HG03103 (cell line): ENCODE data around the gene KIF16B.

Experiments used
- ATAC-seq: cut with Tn5 transposase; IDR thresholded peaks from one replicate; pipeline ENCODE4 v1.9.1; 2021; ENCODE audit warnings: low read depth; ENCODE audit not compliant: unreplicated experiment

The KIF16B gene

GRCh38 chr20:16555754-16556153 is 17.5 kb downstream of the KIF16B start:
- ATAC-seq = no peak

- no peak for ATAC-seq
These were observed 18.3 kb downstream of the KIF16B start for GRCh38 chr20:16554766-16555543.

DNA sequence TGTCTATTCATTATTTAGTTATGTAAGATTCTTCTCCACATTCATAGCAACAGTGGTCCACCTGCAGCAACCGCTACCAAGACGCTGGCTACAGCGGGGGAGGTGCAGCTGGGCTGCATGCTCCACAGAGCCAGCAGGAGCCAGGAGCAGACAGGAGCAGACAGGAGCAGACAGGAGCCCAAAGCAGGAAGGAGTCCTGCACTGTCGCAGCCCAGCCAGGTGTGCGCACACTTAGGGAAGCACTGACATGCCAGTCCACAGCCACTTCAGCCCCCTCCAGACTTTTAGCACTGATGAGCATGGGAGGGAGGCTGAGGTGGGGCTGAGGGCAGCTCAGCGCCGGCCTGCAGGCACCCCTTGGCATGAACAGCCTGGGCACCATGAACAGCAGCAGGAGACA is 19.6 kb downstream of the KIF16B start:
- ATAC-seq = no peak

GRCh38 chr20:16553101-16553500 is 20.1 kb downstream of the KIF16B start:
- ATAC-seq = no peak

GRCh38 chr20:16552015-16552414 is 21.2 kb downstream of the KIF16B start:
- ATAC-seq = no peak

GRCh38 chr20:16551607-16552006 is 21.6 kb downstream of the KIF16B start:
- no peak for ATAC-seq

- no peak for ATAC-seq
These were observed 25.1 kb downstream of the KIF16B start for GRCh38 chr20:16548068-16548672.

DNA sequence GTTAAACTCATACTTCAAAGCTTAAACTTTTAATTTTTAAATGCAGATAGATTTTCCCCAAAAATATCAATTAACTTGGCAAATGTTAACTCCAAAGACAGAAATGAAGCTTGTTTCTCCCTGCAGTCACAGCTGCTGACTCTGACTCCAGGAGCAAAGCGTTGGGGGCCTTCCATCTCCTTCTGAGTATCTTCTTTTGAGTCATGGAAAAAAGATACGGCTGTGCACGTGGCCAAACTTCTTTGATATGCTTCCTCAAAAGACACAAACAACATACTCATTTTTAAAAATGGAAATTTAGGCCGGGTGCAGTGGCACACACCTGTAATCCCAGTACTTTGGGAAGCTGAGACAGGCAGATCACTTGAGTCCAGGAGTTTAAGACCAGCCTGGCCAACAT is 28.3 kb downstream of the KIF16B start:
- no peak for ATAC-seq

DNA sequence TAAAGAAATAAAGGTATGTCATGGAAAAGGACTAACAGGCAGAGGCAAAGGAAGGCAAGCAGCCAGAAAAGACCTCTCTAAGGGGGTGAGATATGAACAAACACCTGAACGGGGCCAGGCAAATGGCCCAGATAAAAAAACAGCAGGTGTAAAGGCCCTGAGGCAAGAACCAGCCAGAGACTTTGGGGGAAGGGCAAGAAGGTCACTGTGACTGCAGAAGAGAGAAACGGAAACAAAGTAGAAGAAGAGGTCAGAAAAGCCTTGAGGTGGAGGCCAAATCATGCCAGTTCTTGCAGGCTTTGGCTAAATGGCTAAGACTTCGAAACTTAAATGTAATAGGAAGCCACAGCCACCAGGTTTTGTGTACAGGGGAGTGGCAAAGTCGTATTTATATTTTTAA is 30.8 kb downstream of the KIF16B start:
- no peak for ATAC-seq

DNA sequence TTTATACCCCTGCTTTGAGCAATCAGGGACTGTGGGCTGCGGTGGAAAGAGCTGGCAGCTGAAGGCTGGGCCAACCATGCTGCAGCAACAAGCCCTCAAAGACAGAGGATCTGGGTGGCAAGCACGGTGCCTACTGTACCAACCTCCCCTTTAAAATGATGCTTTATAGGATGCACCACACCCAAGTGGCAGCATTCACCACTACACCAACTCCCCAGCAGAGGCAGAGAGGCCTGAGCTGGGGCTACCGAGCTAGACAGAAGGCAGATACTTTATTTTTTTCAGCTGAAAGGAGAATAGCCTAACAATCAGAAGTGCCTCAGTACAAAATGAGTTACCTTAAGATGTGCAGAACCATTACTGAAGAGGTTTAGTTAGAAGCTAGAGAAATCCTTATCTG is 31.4 kb downstream of the KIF16B start:
- no peak for ATAC-seq

- ATAC-seq = no peak
These were observed 32.0 kb downstream of the KIF16B start for GRCh38 chr20:16541226-16541625.

GRCh38 chr20:16539280-16540021 is 33.8 kb downstream of the KIF16B start:
- no peak for ATAC-seq

DNA sequence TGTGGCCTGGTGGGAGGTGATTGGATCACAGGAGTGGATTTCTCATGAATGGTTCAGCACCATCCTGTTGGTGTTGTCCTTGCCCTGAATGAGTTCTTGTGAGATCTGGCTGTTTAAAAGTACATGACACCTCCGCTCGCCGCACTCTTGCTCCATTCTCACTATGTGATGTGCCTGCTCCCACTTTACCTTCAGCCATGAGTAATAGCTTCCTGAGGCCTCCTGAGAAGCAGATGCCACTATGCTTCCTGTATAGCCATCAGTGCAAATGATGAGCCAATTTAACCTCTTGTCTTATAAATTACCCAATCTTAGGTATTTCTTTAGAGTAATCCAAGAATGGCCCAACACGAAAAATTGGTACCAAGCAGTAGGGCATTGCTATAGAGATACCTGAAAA is 34.5 kb downstream of the KIF16B start:
- ATAC-seq = no peak

- no peak for ATAC-seq
These were observed 35.3 kb downstream of the KIF16B start for GRCh38 chr20:16537918-16538317.

GRCh38 chr20:16537025-16537665 is 36.1 kb downstream of the KIF16B start:
- no peak for ATAC-seq

DNA sequence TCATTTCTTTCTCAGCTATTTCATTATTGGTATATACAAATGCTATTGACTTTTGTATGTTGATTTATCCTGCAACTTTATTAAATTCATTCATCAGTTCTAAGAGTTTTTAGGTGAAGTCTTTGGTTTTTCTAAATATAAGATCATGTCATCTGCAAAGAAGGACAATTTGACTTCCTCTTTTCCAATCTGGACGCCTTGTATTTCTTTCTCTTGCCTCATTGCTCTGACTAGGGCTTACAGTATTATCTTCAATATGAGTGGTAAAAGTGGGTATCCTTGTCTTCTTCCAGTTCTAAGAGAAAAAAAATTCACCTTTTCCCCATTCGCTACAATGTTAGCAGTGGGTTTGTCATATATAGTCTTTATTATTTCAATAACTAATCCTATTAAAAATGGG is 38.0 kb downstream of the KIF16B start:
- no peak for ATAC-seq

DNA sequence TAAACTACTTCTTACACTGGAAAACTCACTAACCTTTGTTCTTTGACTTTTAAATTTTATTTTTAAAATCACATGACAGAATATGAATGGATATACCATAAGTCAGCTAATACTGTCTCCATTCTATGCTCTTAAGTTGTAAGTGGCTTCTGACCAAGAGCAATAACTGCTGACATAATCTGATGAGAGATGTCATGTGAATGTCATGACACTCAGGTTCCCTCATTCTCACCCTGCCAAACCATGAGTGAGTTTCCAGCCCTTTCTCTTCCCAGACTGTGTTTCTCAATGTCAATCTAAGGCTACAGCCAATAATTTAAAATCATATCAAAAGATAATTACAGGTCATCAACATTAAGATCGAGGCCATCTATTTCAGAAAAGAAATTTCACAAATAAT is 39.7 kb downstream of the KIF16B start:
- ATAC-seq = no peak

- no peak for ATAC-seq
These were observed 41.8 kb downstream of the KIF16B start for GRCh38 chr20:16531485-16531884.

GRCh38 chr20:16530201-16530681 is 43.0 kb downstream of the KIF16B start:
- ATAC-seq = no peak

DNA sequence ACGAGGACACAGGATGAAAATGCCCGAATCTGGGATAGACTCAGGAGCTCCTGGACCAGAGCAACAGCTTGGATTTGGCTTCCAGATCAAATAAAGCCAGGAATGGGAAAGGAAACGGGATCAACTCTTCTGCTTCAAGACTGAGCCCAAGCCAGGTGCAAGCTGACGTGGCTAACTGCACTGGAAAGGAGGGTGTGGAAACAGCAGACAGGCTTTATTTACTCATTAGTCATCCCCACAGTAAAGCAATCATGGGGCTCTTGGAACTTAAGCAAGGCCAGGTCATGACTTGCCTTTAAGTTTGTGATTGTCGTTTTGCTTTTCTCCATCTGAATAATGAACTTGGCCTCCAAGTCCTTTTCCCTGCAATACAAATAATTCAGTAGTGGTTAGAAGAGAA is 45.2 kb downstream of the KIF16B start:
- no peak for ATAC-seq

- no peak for ATAC-seq
These were observed 45.8 kb downstream of the KIF16B start for GRCh38 chr20:16527438-16527837.
